ENCODE measurements around the gene ABLIM2. TPM values are rescaled to one million over a fixed set of nuclear protein-coding genes. Genes with fewer than 3 reads are reported as not detected.

ABLIM2 gene
- total and polyA plus RNA-seq, 2 of the 8 experiments (the other 6 are each of a cell fraction or from before 2014, with no cell fraction given): 2.8 to 3.0 TPM

DNA sequence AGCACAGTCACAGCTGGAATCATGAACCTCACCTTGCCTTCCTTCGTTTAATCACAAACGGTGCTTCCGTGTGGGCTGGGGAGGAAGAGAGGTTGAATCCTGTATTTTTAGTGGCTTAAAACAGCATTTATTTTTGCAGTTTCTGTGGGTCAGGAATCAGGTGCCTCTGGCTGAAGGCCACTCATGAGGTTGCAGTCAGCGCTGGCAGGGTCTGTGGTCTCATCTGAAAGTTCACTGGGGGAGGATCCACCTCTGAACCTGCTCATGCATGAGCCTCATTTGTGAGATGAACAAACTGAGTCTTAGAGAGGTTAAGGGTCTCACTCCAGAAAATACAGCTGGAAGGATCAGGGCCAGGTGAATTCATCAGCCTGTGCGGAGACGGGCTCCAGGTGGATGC is 17.1 kb upstream of the ABLIM2 start:
- Histone ChIP-seq H4K8ac (ENCODE audit: extremely low read depth, insufficient read depth, low read length) (peak overlapping the region; percentile 62; the same call in 1 of the 2 replicates), H3K14ac (ENCODE audit: insufficient read length) (no peak overlapping the region), H3K9me3 (ENCODE audit: insufficient read depth in 2 of 2, low read depth in 1 of 2, low read length in 1 of 2) (no peaks in the 10 kb centered on the region), H2AK5ac (ENCODE audit: low read depth, low read length) (0 out of 2 replicates have a peak overlapping the region, but pooled peaks have one; percentile 39), H3K79me2 (ENCODE audit: control insufficient read depth in 1 of 2, insufficient read depth in 2 of 2, low read length in 2 of 2) (no peaks in the 10 kb centered on the region), H2BK12ac (ENCODE audit: low read depth, low read length) (no peak overlapping the region), H3K79me1 (ENCODE audit: low read depth, low read length) (no peaks in the 10 kb centered on the region), H4K91ac (replicated peaks; ENCODE audit: insufficient read length, low read length) (no peak overlapping the region), H3K4me1 (replicated peaks in 1 of 4; ENCODE audit: control insufficient read depth in 3 of 4, insufficient read depth in 4 of 4, low read length in 3 of 4) (no peaks in the 10 kb centered on the region), H3K27me3 (replicated peaks in 1 of 4; ENCODE audit: control insufficient read depth in 3 of 4, extremely low read depth in 1 of 4, insufficient read depth in 3 of 4, low read length in 3 of 4) (no peaks in the 10 kb centered on the region), H3K4me3 (ENCODE audit: extremely low read depth in 1 of 4, insufficient read depth in 2 of 4, low read depth in 3 of 4, low read length in 4 of 4) (no peak overlapping the region), H3K36me3 (ENCODE audit: control insufficient read depth in 2 of 4, insufficient read depth in 4 of 4, low read length in 3 of 4) (no peaks in the 10 kb centered on the region), H3K4me2 (ENCODE audit: insufficient read depth in 1 of 2, low read depth in 2 of 2, low read length in 2 of 2) (no peak overlapping the region), H2BK5ac (ENCODE audit: low read depth, low read length) (no peak overlapping the region), H2BK120ac (replicated peaks; ENCODE audit: low read depth, low read length) (no peak overlapping the region), H2AFZ (ENCODE audit: low read length) (no peak overlapping the region), H3K27ac (ENCODE audit: low read depth, low read length) (no peak overlapping the region), H2BK20ac (ENCODE audit: low read length) (no peak overlapping the region), H4K20me1 (replicated peaks in 1 of 2; ENCODE audit: control insufficient read depth in 1 of 2, insufficient read depth in 2 of 2, low read length in 2 of 2) (peaks cover 0 to 2% of the 10 kb centered on the region in 2 experiments), H3K9ac (replicated peaks in 1 of 4; ENCODE audit: extremely low read depth in 1 of 4, low read depth in 3 of 4, low read length in 3 of 4) (no peak overlapping the region), H3K18ac (ENCODE audit: extremely low read depth, low read length) (no peak overlapping the region), H3K23me2 (ENCODE audit: low read depth, low read length) (0 out of 2 replicates have a peak, but pooled peaks cover under 1% of the 10 kb centered on the region), H2BK15ac (ENCODE audit: low read length) (no peak overlapping the region), H4K5ac (ENCODE audit: insufficient read length, low read depth, low read length) (no peak overlapping the region), H3K56ac (replicated peaks; ENCODE audit: insufficient read length, low read depth, low read length) (no peak overlapping the region), H3K4ac (replicated peaks; ENCODE audit: insufficient read length, low read depth, low read length) (no peak overlapping the region), H3K23ac (ENCODE audit: insufficient read length) (no peak overlapping the region)
- DNase-seq (ENCODE audit: low read depth in 1 of 2, low spot score in 2 of 2) (no peak), FAIRE-seq (no peak)
- ChIA-PET POLR2A (ENCODE audit: partially characterized antibody) (interaction anchor here (1.1 kb wide), 1 partner anchor 36 kb away, joined by 3 read pairs; no protein-coding TSS in a partner anchor), CTCF (ENCODE audit: partially characterized antibody) (interaction anchor here (1.0 to 7.2 kb wide), 31 partner anchors 8 to 235 kb away, joined by 3 to 68 read pairs (median 11); partner anchors contain the start of genes ABLIM2, HTRA3 and SH3TC1)
- WGBS, 2 experiments (ENCODE audit: extremely low coverage in 1 of 2, insufficient coverage in 1 of 2, insufficient read length in 1 of 2, insufficient replicate concordance in 2 of 2, low coverage in 1 of 2, low lambda C conversion rate in 2 of 2, missing lambda C conversion rate in 1 of 2): 79% methylated on average over 6 of the region's 6 CpGs; no CpG with 5 or more reads in 1 of the 2 experiments
- TF ChIP-seq CTCF (IDR thresholded peaks at IDR 0.05; ENCODE audit: control extremely low read depth in 1 of 3, insufficient read depth in 1 of 3, low read depth in 1 of 3, low read length in 3 of 3) (no peak), BRCA1 (IDR thresholded peaks at IDR 0.05; ENCODE audit: low read depth, low read length) (no peak), RXRA (IDR thresholded peaks at IDR 0.05; ENCODE audit: insufficient read depth, low read depth, low read length) (no peak), RFX5 (IDR thresholded peaks at IDR 0.05; ENCODE audit: borderline replicate concordance, low read depth, low read length) (no peak), SRF (IDR thresholded peaks at IDR 0.05; ENCODE audit: low read depth, low read length) (no peak), CHD1 (IDR thresholded peaks at IDR 0.05; ENCODE audit: low read depth, low read length) (no peak), SUZ12 (IDR thresholded peaks at IDR 0.05; ENCODE audit: low read length) (no peak), YY1 (IDR thresholded peaks at IDR 0.05; ENCODE audit: low read depth, low read length) (no peak), CHD2 (IDR thresholded peaks at IDR 0.05; ENCODE audit: low read length) (no peak), HDAC2 (IDR thresholded peaks at IDR 0.05; ENCODE audit: borderline replicate concordance in 1 of 2, low read depth in 2 of 2, low read length in 2 of 2) (no peak)
- TF ChIP-seq, protein P1, sequence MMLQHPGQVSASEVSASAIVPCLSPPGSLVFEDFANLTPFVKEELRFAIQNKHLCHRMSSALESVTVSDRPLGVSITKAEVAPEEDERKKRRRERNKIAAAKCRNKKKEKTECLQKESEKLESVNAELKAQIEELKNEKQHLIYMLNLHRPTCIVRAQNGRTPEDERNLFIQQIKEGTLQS (IDR thresholded peaks at IDR 0.05; ENCODE audit: insufficient read depth, low read depth, low read length): no peak

All from H1 (cell line).